PC-9 (cell line): ENCODE data around the gene CFAP210. TPM values are rescaled to one million over a fixed set of nuclear protein-coding genes. Genes with fewer than 3 reads are reported as not detected.

Source experiments
- BruUV-seq: library from RNA; stranded (reverse); fragments of 400-500 nt; replicated peaks from 2 replicates; lab custom pipeline; 2021; lab: Mats Ljungman, UMichigan
- CTCF ChIA-PET: fragments of 300-600 bp; sonication (Branson Sonifier 250); formaldehyde crosslinking; loops from one replicate; lab custom pipeline; 2022; ENCODE audit warnings: antibody characterized with exemption; lab: Charles Lee
- POLR2A ChIA-PET: fragments of 300-600 bp; sonication (Branson Sonifier 250); formaldehyde crosslinking; loops from one replicate; lab custom pipeline; 2022; ENCODE audit warnings: antibody characterized with exemption; ENCODE audit not compliant: unreplicated experiment; lab: Charles Lee
- DNase-seq, 2 experiments: peaks; one replicate each; pipeline versions ENCODE4 v3.0.0 to v3.0.0-alpha.2; 2015 to 2022; ENCODE audit warnings: mixed read lengths in 1 of 2
- H2AFZ ChIP-seq: fragments of 200-600 bp; sonication (generic); 2 replicates; pipeline ENCODE4 v1.8.1; 2017; ENCODE audit warnings: antibody characterized with exemption
- H3F3A ChIP-seq: fragments of 200-600 bp; sonication (generic); 2 replicates; pipeline ENCODE4 v1.8.1; 2017; ENCODE audit warnings: antibody characterized with exemption, mild to moderate bottlenecking, low read depth; ENCODE audit not compliant: insufficient read depth
- H3K27ac ChIP-seq: fragments of 200-600 bp; sonication (generic); 2 replicates; pipeline ENCODE4 v1.6.1; 2016; ENCODE audit warnings: mixed run types
- H3K27me3 ChIP-seq: fragments of 200-600 bp; sonication (generic); 2 replicates; pipeline ENCODE4 v1.6.1; 2016; ENCODE audit warnings: low read depth, mixed run types; ENCODE audit not compliant: insufficient read depth
- H3K36me3 ChIP-seq: fragments of 200-600 bp; sonication (generic); 2 replicates; pipeline ENCODE4 v1.6.1; 2016; ENCODE audit warnings: low read depth, mixed run types
- H3K4me1 ChIP-seq: fragments of 200-600 bp; sonication (generic); replicated peaks from 2 replicates; pipeline ENCODE4 v1.6.1; 2016; ENCODE audit warnings: mixed run types; ENCODE audit not compliant: insufficient read depth
- H3K4me2 ChIP-seq: fragments of 200-600 bp; sonication (generic); 2 replicates; pipeline ENCODE4 v1.6.1; 2017; ENCODE audit warnings: mixed run types
- H3K4me3 ChIP-seq: fragments of 200-600 bp; sonication (generic); 2 replicates; pipeline ENCODE4 v1.6.1; 2016; ENCODE audit warnings: mixed run types
- H3K79me2 ChIP-seq: fragments of 200-600 bp; sonication (generic); 2 replicates; pipeline ENCODE4 v1.6.1; 2017; ENCODE audit warnings: low read depth, mixed run types
- H3K9me2 ChIP-seq: fragments of 200-600 bp; sonication (generic); 2 replicates; pipeline ENCODE4 v1.8.1; 2017; ENCODE audit warnings: mild to moderate bottlenecking; ENCODE audit not compliant: insufficient read depth
- H3K9me3 ChIP-seq: fragments of 200-600 bp; sonication (generic); 2 replicates; pipeline ENCODE4 v1.8.1; 2016; ENCODE audit warnings: low read depth; ENCODE audit not compliant: insufficient read depth
- H4K20me1 ChIP-seq: fragments of 200-600 bp; sonication (generic); 2 replicates; pipeline ENCODE4 v1.8.1; 2017; ENCODE audit not compliant: insufficient read depth
- CTCF ChIP-seq: fragments of 200-600 bp; sonication (generic); conservative IDR thresholded peaks from 2 replicates; pipeline ENCODE4 v1.6.1; 2017; ENCODE audit warnings: mixed run types, antibody characterized with exemption, mild to moderate bottlenecking, moderate library complexity
- EZH2 ChIP-seq: fragments of 200-600 bp; sonication (generic); IDR thresholded peaks from 2 replicates; pipeline ENCODE4 v1.8.0; 2017; ENCODE audit warnings: antibody characterized with exemption, low read depth
- intact Hi-C: fragments of 100-400 bp; cut with micrococcal nuclease; formaldehyde crosslinking; loops from one replicate; pipeline ENCODE4 v1.10.0; 2022; ENCODE audit not compliant: unreplicated experiment
- total RNA-seq: library from RNA; stranded (reverse); gene quantifications from 2 replicates; pipeline ENCODE4 v1.2.3, GENCODE V29; 2021

Gene CFAP210
- total RNA-seq, 1 experiment from 2014 or later: 0.96 TPM

GRCh38 chr2:169709981-169710380 is 15.8 kb upstream of the CFAP210 start:
- no peaks in the 10 kb centered on the region for H3K27me3 ChIP-seq
- intact Hi-C loops: no loop called here
- H3K9me2 ChIP-seq: no peaks in the 10 kb centered on the region
- H3K27ac ChIP-seq: no peak overlapping the region
- POLR2A ChIA-PET: no interaction called here
- CTCF ChIA-PET: no interaction called here
- H3K4me3 ChIP-seq: no peak overlapping the region
- no peak for TF ChIP-seq CTCF
- no peak for TF ChIP-seq EZH2
- no peaks in the 10 kb centered on the region for H3K4me1 ChIP-seq
- H3K9me3 ChIP-seq: no peaks in the 10 kb centered on the region
- no peak overlapping the region for H2AFZ ChIP-seq
- no peaks in the 10 kb centered on the region for H4K20me1 ChIP-seq
- no peak for DNase-seq
- no peak overlapping the region for H3K4me2 ChIP-seq
- H3K79me2 ChIP-seq: no peaks in the 10 kb centered on the region
- H3K36me3 ChIP-seq: no peaks in the 10 kb centered on the region
- BruUV-seq: no TSS peak
- no peaks in the 10 kb centered on the region for H3F3A ChIP-seq

- H2AFZ ChIP-seq: no peak overlapping the region
- H3K4me3 ChIP-seq: no peak overlapping the region
- ChIA-PET CTCF (no interaction called here), POLR2A (no interaction called here)
- no peak overlapping the region for H3K4me2 ChIP-seq
- DNase-seq: no peak
- no peak overlapping the region for H3K27ac ChIP-seq
- no peaks in the 10 kb centered on the region for H3K27me3 ChIP-seq
- no peaks in the 10 kb centered on the region for H3K36me3 ChIP-seq
- H4K20me1 ChIP-seq: no peaks in the 10 kb centered on the region
- H3K9me2 ChIP-seq: no peaks in the 10 kb centered on the region
- H3F3A ChIP-seq: no peaks in the 10 kb centered on the region
- no peak for TF ChIP-seq CTCF
- no peak for TF ChIP-seq EZH2
- no peaks in the 10 kb centered on the region for H3K9me3 ChIP-seq
- H3K79me2 ChIP-seq: no peaks in the 10 kb centered on the region
- H3K4me1 ChIP-seq: no peaks in the 10 kb centered on the region
- BruUV-seq: no TSS peak
- intact Hi-C loops: no loop called here
Observed at GRCh38 chr2:169709331-169709730, 15.1 kb upstream of the CFAP210 start.

GRCh38 chr2:169707626-169708025 is 13.4 kb upstream of the CFAP210 start:
- Histone ChIP-seq H3K9me2 (no peaks in the 10 kb centered on the region), H3K4me1 (no peaks in the 10 kb centered on the region), H2AFZ (no peak overlapping the region), H3K4me3 (no peak overlapping the region), H3K27ac (no peak overlapping the region), H3K4me2 (no peak overlapping the region), H3K27me3 (no peaks in the 10 kb centered on the region), H3K36me3 (no peaks in the 10 kb centered on the region), H3K9me3 (no peaks in the 10 kb centered on the region), H3F3A (no peaks in the 10 kb centered on the region), H4K20me1 (no peaks in the 10 kb centered on the region), H3K79me2 (no peaks in the 10 kb centered on the region)
- intact Hi-C loops: no loop called here
- ChIA-PET POLR2A (no interaction called here), CTCF (no interaction called here)
- no peak for DNase-seq
- BruUV-seq: no TSS peak
- TF ChIP-seq CTCF (no peak), EZH2 (no peak)
